GM18505 (cell line): Measurements from ENCODE around the gene KLF7.
A peak's percentile ranks its signal among the peaks of the same experiment; 100 is the strongest.

Experiments used
- ATAC-seq: cut with Tn5 transposase; IDR thresholded peaks from one replicate; pipeline ENCODE4 v1.9.1; 2021; ENCODE audit not compliant: unreplicated experiment
- POLR2A ChIP-seq: IDR thresholded peaks from 4 replicates; pipeline ENCODE4 v1.6.1; 2011; ENCODE audit warnings: borderline replicate concordance; ENCODE audit not compliant: insufficient read depth, insufficient read length; ENCODE audit errors: extremely low read depth

KLF7 gene

DNA sequence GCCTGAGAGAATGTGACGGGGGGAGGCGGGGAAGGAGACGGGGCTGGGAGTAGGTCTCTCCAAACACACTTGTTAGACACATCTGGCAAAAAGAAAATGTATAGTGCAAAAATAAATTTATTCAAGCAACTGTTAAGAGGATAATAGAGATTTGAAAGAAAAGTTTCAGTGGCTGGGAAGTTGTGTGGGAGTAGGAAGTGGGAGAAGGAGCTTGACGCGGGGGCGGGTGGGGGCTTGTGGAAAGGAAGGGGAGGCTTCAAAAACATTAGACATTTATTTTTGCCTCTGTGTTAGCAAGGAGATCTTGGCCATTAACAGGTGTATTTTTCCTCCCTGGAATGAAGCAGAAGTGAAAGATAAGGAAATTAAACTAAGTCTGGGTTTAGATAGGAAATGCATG, 90.3 kb downstream of the KLF7 start:
- no peak for ATAC-seq

DNA sequence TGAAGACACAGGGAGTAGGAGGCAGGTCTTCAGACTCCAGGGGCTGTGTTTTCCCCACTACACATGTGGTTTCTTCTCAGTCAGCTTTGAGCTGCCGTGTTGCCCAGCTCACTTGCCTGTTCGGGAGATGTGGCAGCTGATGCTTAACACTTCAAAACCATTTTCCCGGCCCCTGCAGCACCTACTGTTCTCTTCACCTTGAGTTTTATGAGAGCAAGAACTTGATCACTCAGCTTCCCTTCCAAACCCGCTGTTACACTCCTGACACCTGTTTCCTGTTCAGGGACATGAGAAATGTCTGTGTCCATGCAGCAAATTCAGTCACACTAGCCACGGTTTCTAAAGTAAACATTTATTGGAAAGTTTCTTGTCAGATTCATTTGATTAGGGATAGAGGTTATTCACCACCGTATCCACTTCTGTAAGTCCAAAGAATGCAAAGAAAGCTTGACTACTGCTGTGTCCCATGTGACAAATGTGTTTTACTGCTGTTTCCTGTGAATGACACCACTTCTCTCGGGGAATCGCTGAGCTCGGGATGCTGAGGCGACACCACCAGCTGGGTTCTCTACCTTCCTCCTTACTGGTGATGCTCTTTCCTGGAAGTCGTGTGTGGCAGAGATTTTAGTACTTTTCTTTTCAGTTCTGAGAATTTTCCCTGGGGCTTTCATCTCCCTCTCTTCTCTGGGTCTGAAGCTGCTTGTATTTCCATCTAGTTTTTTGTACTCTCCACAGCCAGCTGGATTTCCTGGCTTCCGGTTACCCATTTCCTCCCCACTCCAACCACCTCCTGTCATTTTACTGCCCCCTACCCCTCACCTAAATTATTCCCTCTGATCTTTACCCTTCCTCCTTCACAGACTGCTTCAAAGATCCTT, 91.7 kb downstream of the KLF7 start:
- TF ChIP-seq POLR2A = no peak
- no peak for ATAC-seq

More for the DNA sequence above, 90.3 kb downstream of the KLF7 start:
- no peak for TF ChIP-seq POLR2A

DNA sequence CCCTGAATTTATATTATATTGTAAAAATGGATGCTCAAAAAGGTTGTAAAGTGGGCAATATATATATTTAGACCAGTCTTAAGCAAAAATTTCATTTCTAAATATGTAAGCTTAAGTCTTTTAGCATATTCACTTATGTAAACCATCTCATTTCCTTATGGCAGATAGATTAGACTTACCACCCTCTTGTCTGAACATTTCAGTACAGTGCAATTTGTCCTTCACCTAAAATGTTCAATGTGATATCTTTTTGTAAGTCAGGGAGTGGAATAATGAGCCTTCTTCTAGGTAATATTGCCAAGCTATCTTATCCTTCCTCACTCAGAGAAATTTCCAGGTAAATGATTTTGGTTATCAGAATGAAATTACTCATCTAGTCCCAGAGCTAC, 92.3 kb downstream of the KLF7 start:
- ATAC-seq = no peak
- TF ChIP-seq POLR2A = no peak

DNA sequence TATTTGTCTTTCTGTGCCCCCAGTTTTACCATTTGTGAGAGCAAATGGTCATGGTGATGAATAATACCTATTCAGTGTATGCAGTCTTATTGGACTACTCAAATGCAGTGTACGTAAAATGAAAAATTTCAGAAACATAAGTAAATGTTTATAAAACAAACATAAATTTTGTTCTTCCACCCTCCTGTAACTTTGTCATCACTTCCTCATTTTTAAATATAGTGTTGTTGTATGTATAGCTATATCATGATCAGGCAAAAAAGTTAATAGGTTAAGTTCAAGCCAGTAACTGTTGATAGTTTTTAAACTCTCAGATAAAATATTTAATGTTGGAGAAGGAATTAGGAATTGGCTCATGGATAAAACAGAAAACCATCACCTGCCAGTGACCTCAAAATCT, 93.2 kb downstream of the KLF7 start:
- ATAC-seq = peak; percentile 24
- TF ChIP-seq POLR2A = no peak

DNA sequence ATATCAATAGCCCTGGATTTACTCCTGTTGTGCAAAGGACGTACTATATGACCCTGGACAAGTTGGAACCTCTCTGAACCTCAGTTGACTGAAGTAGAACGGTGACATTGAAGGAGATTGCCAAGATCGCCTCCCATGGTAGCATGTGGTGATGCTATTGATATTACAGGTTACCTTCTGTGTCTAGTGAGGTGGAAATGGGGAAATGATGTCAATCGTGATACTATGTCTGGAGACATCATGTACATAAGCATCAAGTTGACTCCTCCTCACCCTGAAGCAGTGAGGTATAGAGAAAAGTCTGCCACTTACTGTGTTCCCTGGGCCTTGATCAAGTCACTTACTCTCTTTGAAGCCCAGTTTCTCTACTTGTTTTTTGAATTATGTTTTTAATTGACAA, 93.9 kb downstream of the KLF7 start:
- peak; percentile 58 for ATAC-seq
- TF ChIP-seq POLR2A = no peak

DNA sequence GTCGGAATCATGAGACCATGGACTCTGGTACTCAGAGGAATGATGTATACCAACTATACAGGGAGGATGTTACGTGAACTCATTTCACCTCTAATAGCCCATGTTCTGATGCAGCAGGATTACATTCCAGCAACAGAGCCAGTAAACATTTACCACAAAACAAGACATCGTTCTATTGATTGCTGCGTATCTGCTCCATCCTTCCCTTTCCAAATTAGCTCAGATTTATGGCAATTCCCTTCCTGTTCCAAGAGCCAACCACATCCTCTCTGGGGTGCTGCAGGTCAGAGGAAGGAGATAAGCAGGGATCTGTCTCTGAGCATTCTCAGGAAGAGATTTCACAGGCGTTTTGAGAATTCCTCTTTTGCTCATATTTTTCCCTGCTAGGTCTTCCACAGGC, 98.3 kb downstream of the KLF7 start:
- no peak for TF ChIP-seq POLR2A
- ATAC-seq = no peak

DNA sequence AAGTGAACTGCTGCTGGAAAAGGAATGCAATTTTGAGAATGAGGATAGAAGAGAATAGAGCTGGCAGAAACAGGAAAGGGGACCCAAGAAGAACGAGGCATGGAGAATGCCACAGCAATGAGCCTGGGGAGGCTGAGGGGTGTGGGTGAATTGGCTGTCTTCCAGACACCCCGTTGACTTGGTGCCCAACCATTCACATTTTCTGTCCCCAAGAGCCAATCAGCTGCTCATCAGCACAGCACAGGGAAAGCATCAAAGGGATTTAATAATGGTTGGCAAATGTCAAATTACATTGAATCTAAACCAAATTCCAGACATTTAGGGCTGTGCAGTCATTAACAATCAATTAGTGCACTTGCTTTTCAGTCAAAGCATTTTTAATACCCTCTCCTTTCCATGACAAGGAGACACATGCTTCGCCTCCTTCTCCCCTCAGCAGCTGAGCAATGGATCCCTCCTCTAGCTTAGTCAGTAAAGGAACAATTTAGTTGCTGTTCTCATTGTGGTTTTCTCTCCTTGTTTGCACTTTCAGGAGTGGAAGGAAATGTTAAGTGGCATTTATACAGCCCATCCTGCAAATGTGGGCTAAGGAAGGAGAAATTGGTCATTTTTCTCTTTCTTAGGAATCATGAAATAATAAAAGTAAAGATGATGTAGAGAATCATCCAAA, 98.8 kb downstream of the KLF7 start:
- no peak for TF ChIP-seq POLR2A
- ATAC-seq = no peak

DNA sequence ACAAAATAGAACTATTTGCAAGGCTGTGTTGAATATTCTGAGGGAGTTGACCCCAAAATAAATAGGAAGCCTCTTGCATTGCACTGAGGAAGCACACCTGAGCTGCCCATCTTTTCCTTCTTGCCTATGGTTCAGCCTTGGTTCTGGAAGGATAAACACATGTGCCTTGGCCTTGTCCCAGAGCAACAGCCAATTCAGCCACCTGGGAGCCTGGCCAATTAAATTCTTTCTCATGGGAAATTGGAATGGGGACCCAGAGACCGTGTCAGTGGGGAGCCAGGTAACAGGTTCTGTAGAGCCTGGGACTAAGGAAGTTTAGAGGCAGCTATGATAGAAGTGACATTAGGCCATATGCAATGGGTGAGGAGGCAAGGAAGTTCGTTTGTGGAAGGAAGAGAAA, 99.6 kb downstream of the KLF7 start:
- ATAC-seq = no peak
- TF ChIP-seq POLR2A = no peak

DNA sequence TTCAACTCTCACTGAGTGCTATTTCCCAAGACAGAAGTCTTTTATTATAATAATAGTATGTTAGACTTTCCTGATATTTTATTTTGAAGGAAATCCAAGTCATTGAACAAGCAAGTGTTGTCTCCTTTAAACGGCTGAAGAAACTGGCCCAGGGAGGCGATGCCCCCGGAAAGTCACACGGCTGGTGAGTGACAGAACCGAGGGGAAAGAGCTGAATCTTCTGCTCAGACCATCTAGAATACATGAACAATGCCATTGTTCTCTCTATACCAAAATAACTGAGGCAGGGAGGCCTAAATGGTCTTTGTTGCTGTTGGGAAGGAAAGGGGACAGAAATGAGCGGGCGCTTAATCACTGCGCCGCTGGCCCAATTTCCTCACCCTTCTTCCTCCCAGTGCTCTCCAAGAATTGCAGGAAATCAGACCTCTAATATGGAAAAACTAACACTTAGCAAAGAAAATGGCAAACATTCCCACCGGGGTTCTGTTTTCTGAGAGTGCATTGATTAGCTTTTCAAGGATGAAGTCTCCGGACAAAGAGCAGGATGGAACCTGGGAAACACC, 101.5 kb downstream of the KLF7 start:
- no peak for TF ChIP-seq POLR2A
- no peak for ATAC-seq

DNA sequence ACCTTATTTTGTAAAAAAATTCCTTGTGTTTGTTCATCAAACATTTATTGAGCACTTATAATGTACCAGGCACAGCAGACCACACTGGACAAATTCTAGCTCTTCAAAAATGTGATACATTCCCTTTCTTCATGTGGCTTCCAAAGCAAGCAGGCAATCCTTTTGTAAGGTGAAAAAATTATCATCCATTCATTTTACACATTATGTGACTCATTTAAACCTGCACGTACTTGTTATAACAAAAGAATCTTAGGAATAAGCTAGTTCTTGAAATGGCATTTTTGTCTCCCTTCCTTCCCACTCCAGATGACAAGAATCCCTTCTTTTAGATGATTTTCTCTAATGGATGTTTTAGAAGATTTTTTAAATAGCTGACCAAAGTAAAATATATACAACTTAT, 104.6 kb downstream of the KLF7 start:
- no peak for ATAC-seq
- TF ChIP-seq POLR2A = no peak

DNA sequence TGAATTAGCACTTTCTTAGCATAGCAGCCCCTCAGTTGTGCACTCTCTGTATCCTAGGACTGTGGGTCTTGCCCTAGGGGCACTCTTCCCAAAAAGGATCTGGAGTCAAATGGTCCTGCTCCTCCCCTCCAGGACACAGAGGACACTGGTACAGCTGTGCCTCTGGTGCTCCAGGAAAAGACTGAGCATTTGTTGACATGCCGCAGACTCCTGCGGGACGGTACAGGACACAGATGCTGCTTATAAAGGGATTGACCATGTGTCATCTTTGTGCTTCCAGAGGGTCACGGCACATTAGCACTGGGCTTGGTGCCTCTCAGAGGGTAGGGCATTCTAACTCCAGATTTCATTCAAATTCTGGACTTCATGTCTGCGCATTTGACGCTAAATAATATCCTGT, 110.5 kb downstream of the KLF7 start:
- ATAC-seq = no peak
- TF ChIP-seq POLR2A = no peak

DNA sequence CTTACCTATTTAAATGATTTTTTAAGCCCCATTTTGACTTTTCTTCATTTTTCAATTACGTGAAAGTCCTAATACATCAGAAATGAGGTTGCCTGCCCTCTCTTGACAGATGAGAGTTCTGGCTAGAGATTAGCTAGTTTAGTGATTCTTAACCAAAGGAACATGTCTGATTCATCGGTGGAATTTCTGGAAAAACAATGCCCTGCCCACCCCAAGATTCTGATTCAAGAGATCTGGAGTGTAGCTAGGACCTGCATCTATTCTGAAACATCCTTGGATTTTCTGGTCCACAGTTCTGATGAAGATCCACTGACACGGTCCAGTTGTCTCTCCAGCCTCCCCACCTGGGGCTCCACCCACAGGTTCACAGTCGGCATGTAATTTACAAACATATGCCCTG, 111.2 kb downstream of the KLF7 start:
- no peak for TF ChIP-seq POLR2A
- no peak for ATAC-seq

DNA sequence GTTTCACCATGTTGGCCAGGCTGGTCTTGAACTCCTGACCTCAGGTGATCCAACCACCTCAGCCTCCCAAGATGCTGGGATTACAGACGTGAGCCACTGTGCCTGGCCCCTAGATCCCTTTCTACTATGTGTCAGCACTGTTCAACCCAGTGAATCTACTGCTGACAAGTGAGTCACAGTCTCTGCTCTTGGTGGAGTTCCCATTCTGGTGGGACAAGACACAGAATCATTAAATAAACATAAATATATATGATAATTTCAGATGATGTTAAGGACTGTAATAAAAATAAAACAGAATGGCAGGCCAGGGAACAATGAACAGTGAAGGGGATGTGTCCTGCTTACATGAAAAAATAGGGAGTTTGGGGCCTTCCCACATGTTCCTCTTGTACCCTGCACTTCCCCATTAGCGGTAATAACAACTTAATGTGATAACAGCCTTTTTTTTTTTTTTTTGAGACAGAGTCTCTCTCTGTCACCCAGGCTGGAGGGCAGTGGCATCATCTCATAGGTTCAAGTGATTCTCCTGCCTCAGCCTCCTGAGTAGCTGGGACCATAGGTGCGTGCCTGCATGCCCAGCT, 114.3 kb downstream of the KLF7 start:
- no peak for TF ChIP-seq POLR2A
- ATAC-seq = no peak
